GM18511 (cell line): Measurements from ENCODE around the gene UBA5.

Experiments used
- ATAC-seq: cut with Tn5 transposase; IDR thresholded peaks from one replicate; pipeline ENCODE4 v1.9.1; 2021; ENCODE audit warnings: mild to moderate bottlenecking, moderate library complexity; ENCODE audit not compliant: unreplicated experiment

Gene UBA5

GRCh38 chr3:132652640-132653270 is 7.4 kb upstream of the UBA5 start:
- ATAC-seq = no peak

DNA sequence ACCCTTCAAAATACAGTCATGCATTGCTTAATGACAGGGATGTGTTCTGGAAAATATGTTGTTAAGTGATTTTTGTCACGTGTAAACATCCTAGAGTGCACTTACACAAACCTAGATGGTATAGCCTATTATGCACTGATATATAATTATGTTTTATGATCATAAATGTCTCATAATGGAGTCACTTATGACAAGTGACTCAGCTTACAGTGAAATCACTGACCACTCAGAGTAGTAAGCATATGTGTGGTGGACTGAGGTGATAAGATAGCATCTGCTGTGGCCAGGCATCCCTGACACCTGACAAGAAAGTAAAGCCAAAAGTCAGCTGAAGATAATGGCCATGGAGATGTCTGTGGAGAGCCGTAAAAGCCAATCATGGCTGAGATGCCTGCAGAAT is 5.9 kb upstream of the UBA5 start:
- no peak for ATAC-seq

DNA sequence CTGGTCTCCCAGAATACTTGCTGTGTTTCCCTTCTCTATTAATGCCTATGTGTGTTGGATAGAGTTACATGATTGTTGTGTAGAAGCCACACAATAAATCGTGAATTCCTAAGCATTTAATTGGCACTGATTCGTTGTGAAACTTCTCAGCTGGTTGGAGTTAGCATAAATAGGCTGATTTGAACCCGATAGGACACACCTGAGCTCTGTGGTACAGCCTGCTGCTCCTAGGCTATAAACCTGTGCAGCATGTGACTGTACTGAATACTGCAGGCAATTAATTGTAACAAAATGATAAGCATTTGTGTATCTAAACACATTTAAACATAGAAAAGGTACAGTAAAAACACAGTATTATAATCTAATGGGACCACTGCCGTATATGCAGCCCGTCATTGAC is 5.4 kb upstream of the UBA5 start:
- no peak for ATAC-seq

- no peak for ATAC-seq
Measured at GRCh38 chr3:132655471-132655870, 4.7 kb upstream of the UBA5 start.

- no peak for ATAC-seq
Measured at GRCh38 chr3:132657869-132658747, 2.0 kb upstream of the UBA5 start.

DNA sequence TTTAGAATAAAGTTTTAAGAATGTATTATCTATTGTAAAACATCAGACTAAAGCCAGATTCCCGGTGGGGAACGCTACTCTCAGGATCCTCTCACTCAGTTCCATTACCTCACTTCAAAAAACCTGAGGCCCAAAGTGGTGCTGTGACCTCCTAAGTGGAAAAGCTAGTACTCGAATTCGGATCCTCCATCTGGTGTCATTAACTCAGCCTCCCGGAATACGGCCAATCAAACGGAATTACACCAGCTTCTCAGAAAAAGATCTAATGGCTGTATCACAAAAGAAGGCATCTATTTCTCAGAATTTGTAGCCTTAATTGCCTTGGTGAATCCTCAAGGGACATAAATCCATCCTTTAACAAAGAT is 1.1 kb upstream of the UBA5 start:
- peak; percentile 2 for ATAC-seq

GRCh38 chr3:132659365-132660051 is 621 bp upstream of the UBA5 start, which contains the start of gene ACAD11:
Gene ACAD11 (minus strand): TSS chr3:132659809. CDS start chr3:132659751, 58 bp downstream.
- peak; percentile 63 for ATAC-seq

- peak; percentile 10 for ATAC-seq
Measured at GRCh38 chr3:132660811-132661070, 612 bp downstream of the UBA5 start.

- no peak for ATAC-seq
Measured at GRCh38 chr3:132661101-132661500, 972 bp downstream of the UBA5 start.

GRCh38 chr3:132662212-132662611 is 2.1 kb downstream of the UBA5 start:
- no peak for ATAC-seq

DNA sequence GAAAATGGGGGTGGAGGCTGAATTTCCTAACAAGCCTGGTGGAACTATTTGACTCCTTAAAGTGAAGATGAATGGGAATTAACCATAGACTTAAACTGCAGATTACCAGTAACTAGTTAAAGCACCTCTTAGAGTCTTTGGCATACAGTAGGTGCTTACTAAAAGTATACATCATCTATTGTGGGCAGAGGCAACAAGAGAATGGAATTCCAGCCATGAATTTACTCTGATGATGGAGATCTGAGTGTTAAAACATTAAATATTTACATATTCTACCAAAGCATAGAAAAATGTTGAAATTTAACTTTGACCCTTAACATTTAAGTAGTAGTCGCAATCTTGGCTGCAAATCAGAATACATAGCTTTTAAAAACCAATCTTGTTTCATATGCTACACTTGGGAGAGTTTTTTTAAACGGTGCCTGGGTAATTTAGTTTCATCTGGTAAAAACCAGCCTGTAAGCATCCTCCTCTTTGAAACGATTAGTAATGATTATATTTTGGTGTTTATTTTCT is 5.2 kb downstream of the UBA5 start:
- no peak for ATAC-seq

DNA sequence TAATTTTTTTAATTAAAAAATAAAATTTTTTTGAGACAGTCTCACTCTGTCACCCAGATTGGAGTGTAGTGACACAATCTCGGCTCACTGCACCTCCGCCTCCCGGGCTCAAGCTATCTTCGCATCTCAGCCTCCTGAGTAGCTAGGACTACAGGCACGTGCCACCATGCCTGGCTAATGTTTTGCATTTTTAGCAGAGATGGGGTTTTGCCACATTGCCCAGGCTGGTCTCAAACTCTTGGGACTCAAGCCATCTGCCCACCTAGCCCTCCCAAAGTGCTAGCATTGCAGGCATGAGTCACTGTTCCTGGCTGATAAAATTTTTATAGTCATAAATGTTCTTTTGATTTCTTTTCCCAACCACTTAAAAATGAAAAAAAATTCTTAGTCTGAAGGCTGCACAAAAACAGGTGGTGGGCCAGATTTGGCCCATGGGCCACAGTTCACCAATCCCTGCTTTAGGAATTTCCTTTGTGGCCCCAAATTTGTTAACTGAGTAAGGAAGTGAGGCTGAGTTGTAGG is 9.2 kb downstream of the UBA5 start:
- ATAC-seq = no peak

GRCh38 chr3:132675408-132675807 is 15.3 kb downstream of the UBA5 start:
- ATAC-seq = no peak

DNA sequence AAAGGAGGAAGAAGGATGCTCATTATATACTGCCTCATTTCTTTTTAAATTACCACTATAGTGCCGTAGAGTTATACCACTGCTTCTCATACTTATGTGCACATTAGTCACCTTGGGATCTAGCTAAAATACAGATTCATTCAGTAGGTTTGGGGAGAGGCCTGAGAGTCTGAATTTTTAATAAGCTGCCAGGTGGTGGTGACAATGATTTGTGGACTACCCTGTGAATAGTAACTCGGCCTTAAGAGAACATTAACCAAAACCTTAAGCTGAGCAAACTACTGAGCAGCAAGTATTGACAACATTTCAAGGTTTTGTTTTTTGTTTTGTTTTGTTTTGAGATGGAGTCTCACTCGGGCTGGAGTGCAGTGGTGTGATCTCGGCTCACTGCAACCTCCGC is 19.8 kb downstream of the UBA5 start:
- ATAC-seq = no peak

- no peak for ATAC-seq
Measured at GRCh38 chr3:132681421-132681820, 21.3 kb downstream of the UBA5 start.

DNA sequence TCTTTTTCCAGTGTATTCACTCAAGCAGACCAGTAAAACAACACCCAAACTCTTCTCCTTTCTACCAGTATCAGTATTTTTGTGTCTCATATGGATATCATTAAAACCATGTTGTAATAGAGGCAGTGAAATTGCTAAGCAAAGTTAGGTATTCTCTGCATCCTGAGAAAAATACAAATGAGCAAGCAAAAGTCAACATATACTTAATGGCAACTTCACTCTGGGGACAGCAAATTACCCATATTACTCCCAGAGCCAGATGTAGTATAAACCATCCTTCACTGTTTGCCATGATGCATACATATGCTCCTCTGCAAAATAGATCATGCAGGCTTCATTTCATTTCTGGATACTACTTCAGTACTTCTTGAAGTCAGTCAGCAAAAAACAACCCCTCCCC is 22.1 kb downstream of the UBA5 start:
- ATAC-seq = no peak

GRCh38 chr3:132690040-132690439 is 29.9 kb downstream of the UBA5 start:
- ATAC-seq = no peak

DNA sequence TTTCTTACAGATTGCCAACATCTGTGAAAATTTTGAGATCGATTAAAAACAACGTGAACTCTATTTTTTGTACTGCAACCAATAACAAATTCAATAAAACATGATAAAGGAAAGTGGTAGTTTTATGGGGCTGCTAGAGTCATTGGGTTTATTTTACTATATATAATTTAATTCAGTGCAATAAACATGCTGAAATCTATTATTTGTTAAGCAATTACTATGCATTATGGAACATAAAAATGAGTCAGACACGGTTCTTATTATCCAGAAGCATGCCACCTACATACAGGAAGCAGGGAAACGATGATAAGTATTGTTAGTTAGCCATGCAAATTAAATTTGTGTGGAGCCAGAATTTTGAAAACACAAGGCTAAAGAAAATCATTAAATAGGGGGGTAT is 34.9 kb downstream of the UBA5 start:
- no peak for ATAC-seq

GRCh38 chr3:132695422-132695821 is 35.3 kb downstream of the UBA5 start:
- no peak for ATAC-seq

- ATAC-seq = no peak
Measured at GRCh38 chr3:132703733-132704132, 43.6 kb downstream of the UBA5 start.

DNA sequence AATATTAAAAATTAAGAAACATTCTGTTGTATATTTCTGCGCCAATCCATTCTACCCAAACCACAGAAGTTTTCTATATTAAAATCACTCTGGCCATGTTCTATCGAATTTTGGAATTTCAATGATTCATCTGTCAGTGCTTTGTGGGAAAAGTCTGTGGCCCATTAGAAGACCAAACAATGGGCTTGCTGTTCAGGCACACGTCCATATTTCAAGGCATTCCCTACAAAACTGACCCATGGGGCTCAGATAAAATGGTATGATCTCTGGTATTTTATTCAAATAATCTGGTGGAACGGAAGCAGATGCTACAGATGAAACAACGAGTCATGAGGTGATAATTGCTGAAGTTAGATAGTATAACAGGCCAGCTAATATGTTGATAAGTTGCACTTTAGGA is 49.6 kb downstream of the UBA5 start:
- ATAC-seq = no peak

- ATAC-seq = no peak
Measured at GRCh38 chr3:132710311-132710710, 50.2 kb downstream of the UBA5 start.
